GM19397 (cell line): ENCODE results near the gene PDE6C.

Experiments used
- ATAC-seq: cut with Tn5 transposase; IDR thresholded peaks from one replicate; pipeline ENCODE4 v1.9.1; 2021; ENCODE audit warnings: mild to moderate bottlenecking, moderate library complexity; ENCODE audit not compliant: unreplicated experiment

The PDE6C gene

GRCh38 chr10:93612311-93612710, at the start of gene PDE6C:
TSS of gene PDE6C (plus strand) at chr10:93612537. CDS start at chr10:93612726, 189 bp downstream.
- ATAC-seq = no peak

- no peak for ATAC-seq
Observed at GRCh38 chr10:93565446-93565845, 46.9 kb upstream of the PDE6C start.

DNA sequence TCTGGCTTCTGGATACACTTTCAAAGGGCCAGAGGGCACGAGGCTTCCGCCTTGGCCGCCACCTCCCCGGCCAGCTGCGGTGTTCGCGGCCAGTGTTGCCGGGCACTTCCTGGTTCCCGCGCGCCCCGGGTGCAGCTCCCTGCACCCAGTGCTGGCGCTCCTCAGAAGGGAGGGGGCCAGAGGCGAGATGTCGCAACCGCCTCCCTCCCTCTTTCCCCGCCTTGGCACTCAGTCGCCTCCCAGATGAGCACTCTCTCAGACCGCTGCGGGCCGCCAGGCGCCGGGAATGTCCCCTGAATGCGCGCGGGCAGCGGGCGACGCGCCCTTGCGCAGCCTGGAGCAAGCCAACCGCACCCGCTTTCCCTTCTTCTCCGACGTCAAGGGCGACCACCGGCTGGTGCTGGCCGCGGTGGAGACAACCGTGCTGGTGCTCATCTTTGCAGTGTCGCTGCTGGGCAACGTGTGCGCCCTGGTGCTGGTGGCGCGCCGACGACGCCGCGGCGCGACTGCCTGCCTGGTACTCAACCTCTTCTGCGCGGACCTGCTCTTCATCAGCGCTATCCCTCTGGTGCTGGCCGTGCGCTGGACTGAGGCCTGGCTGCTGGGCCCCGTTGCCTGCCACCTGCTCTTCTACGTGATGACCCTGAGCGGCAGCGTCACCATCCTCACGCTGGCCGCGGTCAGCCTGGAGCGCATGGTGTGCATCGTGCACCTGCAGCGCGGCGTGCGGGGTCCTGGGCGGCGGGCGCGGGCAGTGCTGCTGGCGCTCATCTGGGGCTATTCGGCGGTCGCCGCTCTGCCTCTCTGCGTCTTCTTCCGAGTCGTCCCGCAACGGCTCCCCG, 45.7 kb upstream of the PDE6C start, which contains the start of gene FFAR4:
Gene FFAR4 (plus strand): TSS at position 231 of the 842 bp plus-strand sequence. CDS start 56 bp downstream, at position 287.
- no peak for ATAC-seq

DNA sequence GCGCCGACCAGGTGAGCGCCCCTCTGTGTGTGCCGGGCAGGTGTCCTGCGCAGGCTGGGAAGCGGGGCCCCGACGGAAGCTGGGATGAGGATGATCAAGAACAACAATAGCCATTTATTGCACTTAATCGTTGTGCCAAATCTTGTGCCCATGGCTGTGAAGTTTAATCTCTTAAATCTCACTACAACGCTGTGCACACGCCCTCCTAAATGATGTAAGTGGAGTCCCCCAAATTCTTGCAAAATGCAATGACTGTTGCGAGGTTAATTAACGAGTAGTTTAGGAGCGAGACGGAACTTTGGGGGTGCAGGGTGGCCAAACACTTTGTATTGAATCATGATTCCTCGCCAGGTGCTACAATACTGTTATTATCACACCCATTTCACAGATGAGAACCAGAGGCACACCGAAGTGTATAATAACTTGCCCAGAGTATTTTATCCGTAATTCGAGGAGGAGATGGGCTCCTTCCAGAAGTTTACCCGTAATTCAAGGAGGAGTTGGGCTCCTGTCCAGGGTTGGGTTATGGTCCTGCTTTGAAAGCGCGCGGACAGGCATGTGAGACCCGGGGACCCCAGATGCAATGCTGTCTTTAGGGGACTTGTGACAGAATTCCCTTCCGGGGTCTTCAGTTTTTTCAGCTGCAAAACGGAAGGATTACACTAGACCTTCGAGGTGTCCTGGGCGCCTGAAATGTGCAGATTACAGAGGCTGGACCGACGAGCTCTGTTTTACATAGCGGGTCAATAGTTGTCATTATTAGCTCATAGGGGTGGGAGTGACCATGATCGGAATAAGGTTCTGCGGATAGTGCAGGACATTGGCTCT, 44.8 kb upstream of the PDE6C start:
- ATAC-seq = no peak

DNA sequence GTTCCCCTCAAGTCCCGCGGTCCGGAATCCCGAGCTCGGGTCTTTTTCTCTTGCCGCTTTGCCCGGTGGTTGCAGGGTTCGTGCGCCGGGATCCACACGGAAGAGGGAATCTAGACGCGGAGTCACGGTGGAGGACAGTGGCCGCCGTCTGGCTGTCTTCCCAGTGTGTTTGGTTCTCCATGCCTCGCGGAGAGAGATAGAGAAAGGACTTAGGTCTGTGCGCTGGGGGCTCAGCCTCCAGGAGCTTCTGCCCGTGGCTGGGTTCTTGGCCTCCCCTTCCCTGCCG, 44.3 kb upstream of the PDE6C start:
- no peak for ATAC-seq

DNA sequence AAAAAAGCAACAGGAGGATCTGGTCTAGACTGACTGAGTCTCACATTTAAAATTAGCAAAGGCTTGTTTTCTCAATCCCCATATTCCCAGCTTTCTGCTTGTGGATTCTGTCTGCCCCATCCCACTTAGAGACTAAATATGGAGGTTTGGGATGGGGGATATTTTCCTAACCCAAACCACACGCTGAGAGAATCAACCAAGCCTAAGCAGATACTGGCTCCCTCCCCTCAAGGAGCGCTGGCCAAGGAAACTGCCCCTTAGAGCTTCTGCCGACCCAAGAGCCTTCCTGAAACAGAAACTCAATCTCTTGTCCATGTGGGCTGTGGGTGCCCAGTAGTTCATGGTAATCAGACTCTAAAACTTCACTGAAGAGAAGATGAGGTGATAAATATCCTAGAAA, 42.0 kb upstream of the PDE6C start:
- ATAC-seq = no peak

DNA sequence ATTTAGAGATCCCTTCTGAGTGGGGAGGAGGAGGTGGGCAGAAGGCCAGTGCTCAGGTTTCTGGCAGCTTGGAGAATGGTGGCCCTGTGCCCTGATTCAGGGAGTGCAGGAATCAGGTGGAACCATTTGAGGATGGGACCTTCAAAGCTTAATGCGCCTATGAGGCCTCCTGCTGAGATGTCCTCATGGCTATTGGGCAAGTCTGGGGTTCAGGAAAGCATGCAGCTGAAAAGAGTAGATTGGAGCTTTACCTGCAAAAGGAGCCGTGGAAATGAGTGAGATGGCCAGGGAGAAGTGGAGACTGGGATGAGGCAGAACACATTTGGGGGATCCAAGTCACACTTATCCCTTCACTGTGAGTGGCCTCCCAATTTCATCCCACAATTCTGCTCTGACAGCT, 39.7 kb upstream of the PDE6C start:
- no peak for ATAC-seq

GRCh38 chr10:93573051-93573909, 39.1 kb upstream of the PDE6C start:
- no peak for ATAC-seq

DNA sequence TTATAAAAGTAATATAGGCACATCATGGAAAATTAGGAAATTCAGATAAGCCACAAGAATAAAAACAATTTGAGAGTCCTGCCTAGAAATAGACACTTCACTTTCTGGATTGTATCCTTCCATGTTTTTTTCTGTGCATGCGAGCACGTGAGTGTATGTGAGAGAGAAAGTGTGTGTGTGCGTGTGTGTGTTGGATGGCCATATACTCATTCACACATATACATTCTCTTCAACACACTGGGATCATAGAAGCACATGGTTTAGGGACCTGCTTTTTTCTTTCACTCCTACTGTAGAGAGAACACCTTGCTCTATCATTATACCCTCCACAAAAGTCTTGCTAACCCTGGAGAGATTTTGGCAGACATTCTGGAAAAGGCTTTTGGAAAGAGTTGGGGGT, 38.4 kb upstream of the PDE6C start:
- ATAC-seq = no peak

DNA sequence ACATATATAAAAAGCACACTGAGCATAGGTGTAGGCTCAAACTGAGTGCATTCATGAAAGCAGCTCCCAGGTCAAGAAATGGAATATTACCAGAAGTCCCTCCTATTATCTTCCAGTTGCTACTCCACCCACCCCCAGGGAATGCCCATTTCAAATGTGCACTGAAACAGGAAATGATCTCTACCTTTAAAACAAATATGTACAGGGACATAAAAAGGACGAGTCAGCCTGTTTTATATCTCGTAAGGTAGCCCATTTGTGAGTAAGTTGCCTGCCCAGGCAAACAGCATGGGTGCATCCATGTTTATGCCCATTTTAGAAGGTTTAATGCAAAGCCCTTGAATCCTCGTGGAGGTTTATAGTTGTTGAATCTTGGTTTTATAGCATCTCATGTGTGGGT, 35.4 kb upstream of the PDE6C start:
- ATAC-seq = no peak

DNA sequence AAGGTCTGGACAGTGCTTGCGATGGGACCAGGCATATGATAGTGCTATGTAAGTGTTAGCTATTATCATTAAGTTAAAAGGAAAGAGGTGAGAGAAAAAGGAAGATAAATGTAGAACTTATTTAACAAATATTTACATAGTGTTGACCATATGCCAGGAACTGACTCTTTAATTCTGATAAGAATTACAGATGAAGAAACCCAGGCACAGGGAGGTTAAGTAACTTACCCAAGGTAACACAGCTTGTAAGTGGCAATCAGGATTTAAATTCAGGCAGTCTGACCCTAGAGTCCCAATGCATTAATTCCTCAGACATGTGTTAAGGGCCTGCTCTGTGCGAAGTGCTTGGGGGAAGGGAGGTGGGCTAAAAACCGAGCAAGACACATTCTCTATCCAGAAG, 34.8 kb upstream of the PDE6C start:
- no peak for ATAC-seq

- ATAC-seq = no peak
Observed at GRCh38 chr10:93579089-93579488, 33.2 kb upstream of the PDE6C start.

GRCh38 chr10:93579985-93580711, 32.2 kb upstream of the PDE6C start:
- no peak for ATAC-seq

DNA sequence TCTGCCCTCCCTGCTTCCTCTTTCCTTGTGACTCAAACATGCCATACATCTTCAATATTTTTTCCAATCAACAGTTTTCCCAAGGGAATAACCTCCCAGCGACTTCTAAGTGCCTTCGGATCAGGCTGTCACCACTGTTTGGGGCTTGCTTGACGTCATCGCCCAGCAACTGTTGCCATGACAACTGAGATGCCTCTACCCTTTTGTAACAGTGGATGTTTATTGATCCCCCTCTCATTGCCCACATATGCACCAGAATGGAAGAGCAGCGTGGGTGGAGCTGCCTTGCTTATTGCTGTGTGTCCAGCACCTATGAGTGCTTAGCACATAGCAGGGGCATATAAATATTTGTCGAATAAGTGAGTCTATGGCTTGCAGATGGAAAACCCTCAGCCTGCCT, 31.5 kb upstream of the PDE6C start:
- no peak for ATAC-seq

GRCh38 chr10:93584445-93584844, 27.9 kb upstream of the PDE6C start:
- ATAC-seq = no peak

GRCh38 chr10:93589648-93590562, 22.4 kb upstream of the PDE6C start:
- ATAC-seq = no peak

DNA sequence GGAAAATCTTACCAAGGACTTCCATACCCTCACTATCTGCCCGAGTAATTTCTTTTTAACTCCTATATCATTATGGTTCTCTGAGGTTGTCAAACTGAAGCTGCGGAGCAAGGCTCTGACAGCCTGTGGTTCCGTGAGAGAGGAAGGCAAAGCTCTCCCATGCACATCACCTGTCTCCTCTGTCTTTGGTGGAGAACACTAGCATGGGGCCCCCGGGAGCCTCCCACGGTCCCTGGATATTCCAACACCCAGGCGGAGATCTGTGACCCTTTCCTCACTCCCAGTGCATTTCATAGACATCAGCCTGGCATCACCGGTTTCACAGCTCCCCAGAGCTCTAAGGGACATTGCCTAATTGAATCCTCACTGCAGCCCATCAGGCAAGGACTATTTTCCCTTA, 21.7 kb upstream of the PDE6C start:
- no peak for ATAC-seq

- ATAC-seq = no peak
Observed at GRCh38 chr10:93591065-93591808, 21.1 kb upstream of the PDE6C start.

DNA sequence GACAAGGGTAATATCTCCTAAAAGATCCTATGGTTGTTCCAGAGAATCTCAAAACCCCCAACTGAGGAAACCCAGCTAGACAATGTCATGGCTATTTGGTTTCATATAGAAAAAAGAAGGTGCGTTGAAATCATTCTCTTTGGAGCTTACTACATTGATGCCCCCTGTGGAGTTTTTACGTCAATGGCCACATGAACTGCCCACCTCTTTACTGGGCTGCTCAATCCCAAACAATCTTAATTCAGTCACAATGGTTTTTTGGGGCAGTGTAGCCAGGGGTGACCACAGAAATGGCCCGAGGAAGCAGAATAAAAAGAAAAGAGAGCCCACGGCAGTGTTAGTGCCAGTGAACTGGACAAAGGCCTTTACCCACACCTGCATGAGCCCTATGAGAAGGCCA, 19.1 kb upstream of the PDE6C start:
- ATAC-seq = no peak
